ENCODE results near the gene GRIK4.
"Not testable (repeated sequence)": the region's sequence is repeated elsewhere in the genome, so short reads cannot be mapped to it uniquely, and the experiment has no call there.

The GRIK4 gene

DNA sequence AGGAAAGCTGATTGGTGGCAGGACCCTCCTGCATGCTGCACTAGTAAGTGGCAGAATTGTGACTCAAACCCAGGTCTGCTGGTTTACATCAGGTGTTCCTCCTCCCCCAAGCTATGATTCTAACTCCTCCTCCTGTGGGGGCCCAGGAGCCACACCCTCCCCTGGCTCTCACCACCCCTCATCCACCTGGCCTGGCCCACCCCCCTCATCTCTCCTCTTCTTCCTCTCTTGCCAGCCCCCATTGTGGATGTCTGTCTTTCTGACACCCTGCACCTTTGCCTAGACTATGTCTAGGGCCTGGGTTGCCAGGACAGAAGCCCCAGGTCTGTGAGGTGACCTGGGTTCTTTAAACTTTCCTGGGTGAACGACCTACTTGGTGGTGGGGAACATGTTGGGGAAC, 59.9 kb downstream of the GRIK4 start:
- FAIRE-seq (no peak), DNase-seq (ENCODE audit: low spot score) (no peak)

DNA sequence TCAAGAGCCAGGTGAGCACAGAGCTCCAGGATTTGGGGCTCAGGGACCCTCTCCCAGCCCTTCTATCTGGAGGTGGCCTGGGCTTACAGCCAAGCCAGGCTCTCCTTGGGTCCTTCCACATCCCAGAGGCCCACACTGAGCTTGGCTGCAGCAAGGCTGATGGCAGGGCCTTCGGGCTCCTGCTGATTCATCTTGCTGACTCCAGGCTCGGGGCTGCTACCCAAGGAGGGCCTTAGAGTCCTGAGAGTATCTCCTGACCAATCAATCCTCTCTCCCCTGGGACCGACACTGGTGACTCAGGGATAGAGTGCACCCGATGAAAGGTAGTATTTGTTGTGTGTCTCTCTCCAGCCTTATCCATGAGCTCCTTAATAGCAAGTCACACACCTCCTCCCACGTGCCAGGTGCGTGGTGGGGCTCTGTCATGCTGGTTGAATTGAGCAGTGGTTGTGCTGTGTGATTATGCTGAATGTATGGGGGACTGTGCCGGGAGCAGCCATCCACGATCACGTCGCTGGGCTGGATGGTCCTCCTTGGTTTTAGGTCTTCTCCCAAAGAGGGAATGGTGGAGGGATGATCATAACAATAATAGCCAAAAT, 62.3 kb downstream of the GRIK4 start:
- DNase-seq (ENCODE audit: low spot score) (no peak), FAIRE-seq (no peak)

DNA sequence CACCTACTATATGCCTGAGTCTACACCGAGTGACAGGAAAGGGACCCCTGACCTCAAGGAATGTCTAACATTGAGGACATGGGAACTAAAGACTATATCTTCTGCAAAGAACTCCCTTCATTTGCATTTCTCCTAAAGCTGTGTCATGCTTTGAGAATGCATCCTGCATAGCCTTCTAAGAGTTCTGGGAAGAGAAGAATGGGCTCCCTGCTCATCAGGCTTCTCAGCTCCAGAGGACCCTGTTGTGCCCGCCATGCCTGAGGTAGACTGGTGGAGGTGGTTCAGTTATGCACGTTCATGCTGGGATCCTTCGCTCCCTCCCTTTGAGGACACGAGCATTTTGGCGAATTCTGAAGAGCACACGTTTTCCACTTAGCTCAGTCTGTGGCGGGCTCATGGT, 63.3 kb downstream of the GRIK4 start:
- no peak for FAIRE-seq
- no peak for DNase-seq (ENCODE audit: low spot score)

DNA sequence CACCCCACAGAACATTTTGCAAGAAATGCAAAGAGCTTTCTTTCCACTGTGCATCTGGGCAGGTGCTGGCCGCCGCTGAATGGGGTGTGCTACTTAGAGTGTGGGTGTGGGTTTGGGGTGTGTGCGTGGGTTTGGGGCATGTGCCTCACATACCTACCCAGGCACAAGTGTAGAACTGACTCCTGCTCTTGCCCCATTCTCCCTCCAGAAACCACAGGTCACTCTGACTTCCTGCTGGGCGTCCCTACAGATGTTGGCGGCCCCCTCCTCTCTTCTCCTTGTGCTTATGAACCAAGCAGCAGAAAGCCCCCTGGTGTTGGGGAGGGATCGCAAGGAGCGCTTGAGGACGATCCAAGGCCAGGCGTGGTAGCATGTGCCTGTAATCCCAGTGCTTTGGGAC, 63.9 kb downstream of the GRIK4 start:
- DNase-seq (ENCODE audit: low spot score), result no peak
- FAIRE-seq, result no peak

DNA sequence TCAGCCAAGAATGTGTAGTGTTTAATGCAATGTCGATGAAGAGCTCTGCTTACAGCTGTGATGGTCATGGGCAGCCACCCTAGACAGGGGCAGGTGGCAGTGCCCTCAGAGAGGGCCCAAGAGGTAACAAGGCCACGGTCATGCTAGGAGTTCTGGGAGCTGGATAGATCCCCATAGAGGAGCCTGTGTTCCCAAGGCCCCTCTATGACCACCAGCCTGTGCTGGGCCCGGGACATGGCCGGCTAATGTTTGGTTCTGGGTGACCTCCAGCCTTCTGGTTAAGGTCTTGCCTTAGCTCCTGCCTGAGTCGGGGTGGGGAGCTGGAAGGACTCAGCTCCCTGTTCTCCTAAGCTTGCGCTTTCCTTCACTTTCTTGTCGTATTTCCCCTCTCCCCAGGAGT, 65.1 kb downstream of the GRIK4 start:
- DNase-seq (ENCODE audit: low spot score), result no peak
- FAIRE-seq, result no peak

DNA sequence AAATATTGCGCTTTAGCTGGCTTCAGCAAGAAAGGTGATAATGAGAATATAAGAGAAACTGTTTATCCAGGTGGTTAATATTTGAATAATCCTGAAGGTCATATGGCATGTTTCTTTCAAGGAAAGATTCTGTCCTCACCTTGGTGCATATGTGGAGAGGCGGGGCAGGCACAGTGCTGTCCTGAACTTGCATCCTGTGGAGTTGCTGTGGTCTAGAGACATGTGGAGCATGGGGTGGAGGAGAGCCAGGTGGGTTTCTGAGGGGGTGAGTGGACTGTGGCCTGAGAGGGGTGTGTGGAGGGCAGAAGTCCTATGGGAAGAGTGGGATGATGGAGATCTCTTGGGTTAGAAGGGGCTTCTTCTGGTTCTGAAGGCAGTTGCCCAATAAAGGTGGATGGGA, 65.5 kb downstream of the GRIK4 start:
- DNase-seq (ENCODE audit: low spot score) (no peak), FAIRE-seq (no peak)

DNA sequence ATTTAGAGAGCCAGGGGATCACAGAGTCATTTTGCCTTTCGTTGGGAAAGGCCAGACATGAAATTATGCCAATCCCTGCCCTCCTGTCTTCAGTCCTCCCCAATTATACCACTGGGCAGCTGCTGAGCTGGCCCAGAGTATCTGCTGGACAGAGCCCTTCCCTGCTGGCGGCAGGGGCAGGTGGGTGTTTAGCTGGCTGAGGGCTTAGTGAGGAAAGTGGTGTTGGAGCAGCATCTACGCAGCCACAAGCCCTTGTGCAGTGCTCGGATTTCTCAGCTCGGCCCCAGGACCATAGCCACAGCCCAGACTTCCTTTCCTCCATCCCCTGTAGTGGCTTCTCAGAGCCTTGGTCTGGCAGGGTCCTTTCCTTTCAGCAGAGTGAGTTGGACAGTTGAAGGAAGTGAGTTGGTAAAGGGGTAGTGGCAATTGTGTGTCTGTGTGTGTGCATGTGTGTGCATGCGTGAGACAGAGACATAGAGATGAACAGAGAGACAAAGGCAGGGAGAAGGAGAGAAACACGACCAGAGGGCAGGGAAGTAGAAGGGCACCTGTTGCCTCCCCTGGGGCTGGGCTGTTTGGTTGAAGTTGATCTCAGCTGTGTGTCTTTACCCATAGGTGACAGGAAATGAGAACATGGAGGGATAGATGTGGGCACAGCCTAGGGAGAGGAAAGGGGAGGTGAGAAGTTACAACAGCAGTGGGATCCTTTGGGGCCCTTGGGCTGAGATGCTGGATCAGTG, 66.2 kb downstream of the GRIK4 start:
- no peak for FAIRE-seq
- DNase-seq (ENCODE audit: low spot score), result no peak

DNA sequence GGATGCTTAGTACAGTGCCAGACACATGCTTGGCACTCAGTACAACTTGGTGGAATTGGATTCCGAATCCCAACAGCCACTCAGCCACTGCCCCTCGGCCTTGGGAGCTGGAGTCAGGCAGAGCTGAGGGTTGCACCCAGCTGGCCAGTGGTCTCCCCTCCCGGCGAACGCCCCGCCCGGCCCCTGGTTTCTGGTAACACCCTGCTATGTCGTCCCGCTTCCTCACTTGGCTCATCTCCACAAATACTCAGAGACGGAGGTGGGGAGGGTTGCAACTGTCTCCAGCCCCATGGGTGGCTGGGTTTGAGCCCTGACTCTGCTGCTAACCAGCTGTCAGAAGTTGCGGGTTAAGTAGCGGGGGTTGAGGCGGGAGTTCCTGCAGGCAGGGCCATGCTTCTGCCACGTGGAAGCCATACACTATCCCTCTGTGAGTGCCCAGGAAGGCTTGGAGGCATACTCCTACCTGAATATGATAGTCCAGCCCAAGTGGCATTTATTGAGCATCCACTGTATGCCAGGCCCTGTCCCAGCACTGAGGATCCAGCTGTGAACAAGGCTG, 67.1 kb downstream of the GRIK4 start:
- FAIRE-seq (no peak), DNase-seq (ENCODE audit: low spot score) (no peak)

DNA sequence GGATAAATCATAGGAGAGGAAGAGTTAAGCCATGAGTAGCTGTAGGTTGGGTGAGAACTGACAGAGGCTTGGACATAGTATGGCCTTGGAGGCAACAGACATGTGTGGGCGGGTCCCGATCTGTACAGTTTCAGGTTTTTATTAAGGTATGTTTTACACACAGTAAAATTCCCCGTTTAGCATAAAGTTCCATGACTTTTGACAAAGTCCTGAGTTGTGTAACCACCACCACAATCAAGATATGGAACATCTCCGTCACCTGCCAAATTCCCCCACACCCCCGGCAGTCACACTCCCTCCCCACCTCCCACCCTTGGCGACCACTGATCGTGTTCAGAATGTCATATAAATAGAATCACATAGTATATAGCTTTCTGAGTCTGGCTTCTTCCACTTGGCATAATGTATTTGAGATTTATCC, 68.1 kb downstream of the GRIK4 start:
- FAIRE-seq (no peak), DNase-seq (ENCODE audit: low spot score) (no peak)

DNA sequence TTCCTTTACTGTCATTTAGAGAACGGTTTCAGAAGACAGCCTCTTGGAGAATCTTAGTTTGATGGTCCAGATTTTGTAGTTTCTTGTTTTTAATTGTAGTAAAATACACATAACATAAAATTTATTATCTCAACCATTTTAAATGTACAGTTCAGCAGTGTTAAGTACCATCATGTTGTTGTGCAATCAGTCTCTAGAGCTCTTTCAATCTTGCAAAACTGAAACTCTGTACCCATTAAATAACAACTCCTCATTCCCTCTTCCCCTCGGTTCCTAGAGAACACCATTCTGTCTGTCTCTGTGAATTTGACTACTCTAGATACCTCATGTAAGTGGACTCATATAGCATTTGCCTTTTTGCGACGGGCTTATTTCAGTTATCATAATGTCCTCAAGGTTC, 69.8 kb downstream of the GRIK4 start:
- FAIRE-seq (no peak), DNase-seq (ENCODE audit: low spot score) (no peak)

DNA sequence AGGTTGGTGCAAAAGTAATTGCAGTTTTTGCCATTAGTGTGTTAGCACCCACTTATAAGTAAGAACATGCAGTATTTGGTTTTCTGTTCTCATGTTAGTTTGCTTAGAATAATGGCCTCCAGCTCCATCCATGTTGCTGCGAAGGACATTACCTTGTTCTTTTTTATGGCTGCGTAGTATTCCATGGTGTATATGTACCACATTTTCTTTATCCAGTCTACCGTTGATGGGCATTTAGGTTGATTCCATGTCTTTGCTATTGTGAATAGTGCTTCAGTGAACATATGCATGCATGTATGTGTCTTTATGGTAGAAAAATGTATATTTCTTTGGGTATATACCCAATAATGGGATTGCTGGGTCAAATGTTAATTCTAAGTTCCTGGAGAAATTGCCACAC, 71.0 kb downstream of the GRIK4 start:
- not testable (repeated sequence) for FAIRE-seq; DNase-seq (ENCODE audit: low spot score)

DNA sequence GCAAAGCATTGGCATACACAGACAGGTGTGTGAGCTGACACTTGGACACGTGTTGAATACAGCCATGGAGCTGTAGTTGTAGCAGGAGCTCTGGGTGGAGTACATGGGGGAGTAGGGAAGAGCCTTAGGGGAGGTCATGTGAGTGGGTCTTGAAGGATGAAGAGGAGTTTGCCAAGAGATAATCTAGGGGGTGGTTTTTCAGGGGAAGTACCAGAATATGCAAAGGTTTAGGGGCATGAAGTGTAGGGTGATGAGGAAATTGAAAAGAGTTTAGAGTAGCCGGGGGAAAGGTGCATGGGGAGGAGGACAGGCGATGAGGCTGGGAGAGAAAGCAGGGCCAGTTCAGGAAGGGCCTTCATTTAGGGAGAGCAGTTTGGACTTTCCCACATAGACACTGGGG, 74.5 kb downstream of the GRIK4 start:
- DNase-seq (ENCODE audit: low spot score), result no peak

DNA sequence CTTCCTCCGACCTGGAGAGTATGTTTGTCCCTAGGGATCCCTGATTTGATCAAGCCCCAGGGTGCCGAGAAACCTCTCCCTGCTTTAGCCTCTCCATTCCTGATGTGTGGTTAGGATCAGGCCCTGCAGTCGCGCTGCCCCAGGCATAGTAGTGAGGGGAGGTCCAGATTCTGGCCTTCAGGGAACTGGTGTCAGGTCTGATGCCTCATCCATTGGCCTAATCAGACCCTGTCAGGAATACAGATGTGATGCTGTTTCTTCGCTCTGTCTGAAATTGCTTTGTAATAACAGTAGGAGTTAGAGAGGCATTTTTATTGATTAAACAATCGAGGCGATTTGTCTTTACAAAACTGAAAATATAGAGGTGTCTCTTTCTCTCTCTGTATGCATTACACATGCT, 75.2 kb downstream of the GRIK4 start:
- DNase-seq (ENCODE audit: low spot score), result no peak
- FAIRE-seq, result no peak

More for the DNA sequence above, 74.5 kb downstream of the GRIK4 start:
- FAIRE-seq, result no peak

DNA sequence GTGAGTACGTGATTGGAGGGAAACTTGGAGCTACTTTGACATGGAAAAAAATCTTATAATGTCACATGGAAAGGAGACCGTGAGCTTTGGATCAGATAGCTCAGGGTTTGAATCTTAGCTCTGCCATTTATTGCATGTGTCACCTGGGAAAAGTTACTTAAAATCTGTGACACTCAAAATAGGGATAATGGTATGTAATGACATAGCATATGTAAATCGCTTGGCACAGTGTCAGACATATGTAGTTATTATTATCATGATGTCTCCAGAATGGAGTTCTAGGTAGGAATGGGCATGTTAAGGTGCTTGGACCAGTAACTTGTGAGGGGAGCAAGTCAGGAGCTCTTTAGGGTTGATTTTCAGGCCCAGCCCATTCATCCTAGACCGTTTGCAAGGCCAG, 75.8 kb downstream of the GRIK4 start:
- FAIRE-seq, result no peak

DNA sequence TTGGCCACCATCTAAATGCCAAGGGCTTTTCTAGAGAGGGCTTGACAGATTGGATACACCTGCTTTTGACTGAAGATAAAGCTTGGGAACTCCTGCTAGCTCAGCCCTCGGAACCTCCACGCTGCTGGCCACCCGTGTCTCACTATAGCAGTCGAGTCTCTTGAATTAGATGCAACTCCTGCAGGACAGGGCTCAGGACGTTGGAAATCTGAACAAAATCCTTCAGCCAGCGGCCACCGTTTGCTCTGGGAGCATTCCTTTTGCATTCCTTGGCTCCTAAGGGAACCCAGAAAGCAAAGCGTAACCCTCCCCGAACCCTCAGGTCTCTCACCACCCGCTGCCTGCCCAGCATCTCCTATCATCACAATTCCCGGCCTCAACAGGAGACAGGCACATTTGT, 77.8 kb downstream of the GRIK4 start:
- FAIRE-seq (no peak), DNase-seq (ENCODE audit: low spot score) (no peak)

More for the DNA sequence above, 75.8 kb downstream of the GRIK4 start:
- DNase-seq (ENCODE audit: low spot score), result no peak

DNA sequence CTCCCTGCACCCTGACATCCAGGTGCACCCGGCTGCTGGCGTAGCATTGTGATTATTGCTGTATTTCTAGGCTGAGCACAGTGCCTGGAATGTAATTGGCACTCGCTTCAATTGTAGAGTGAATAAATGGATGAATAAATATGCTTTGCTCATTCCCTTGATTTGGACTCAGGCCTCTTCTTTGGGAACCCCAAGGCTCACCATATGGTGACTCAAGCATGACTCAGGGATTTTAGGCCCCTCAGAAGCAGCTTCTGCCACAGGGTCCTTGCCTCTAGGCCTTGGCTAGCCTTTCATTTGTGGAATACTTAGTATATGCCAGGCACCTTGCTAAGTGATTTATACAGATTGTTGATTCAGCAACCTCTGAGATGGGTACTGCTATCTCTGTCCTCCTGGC, 78.9 kb downstream of the GRIK4 start:
- FAIRE-seq (no peak), DNase-seq (ENCODE audit: low spot score) (no peak)

DNA sequence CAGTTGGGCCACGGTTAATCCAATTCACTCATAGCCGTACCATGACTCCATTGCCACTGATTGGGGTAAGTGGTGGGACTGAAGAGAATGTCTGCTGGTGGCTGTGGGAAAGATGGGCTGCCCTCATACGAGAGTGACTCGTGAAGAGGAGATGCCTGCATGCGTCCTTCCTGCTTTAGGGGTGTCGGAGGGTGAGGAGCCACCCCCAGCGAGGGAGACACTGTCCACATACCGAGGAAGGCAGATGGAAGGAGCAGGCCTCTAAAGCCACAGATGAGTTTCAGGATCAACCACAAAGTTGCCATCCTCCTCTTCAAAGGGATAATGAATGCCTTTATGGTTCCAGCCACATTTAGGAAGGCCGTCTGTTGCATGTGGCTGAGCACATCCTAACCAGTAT, 83.2 kb downstream of the GRIK4 start:
- no peak for FAIRE-seq
- DNase-seq (ENCODE audit: low spot score), result no peak

DNA sequence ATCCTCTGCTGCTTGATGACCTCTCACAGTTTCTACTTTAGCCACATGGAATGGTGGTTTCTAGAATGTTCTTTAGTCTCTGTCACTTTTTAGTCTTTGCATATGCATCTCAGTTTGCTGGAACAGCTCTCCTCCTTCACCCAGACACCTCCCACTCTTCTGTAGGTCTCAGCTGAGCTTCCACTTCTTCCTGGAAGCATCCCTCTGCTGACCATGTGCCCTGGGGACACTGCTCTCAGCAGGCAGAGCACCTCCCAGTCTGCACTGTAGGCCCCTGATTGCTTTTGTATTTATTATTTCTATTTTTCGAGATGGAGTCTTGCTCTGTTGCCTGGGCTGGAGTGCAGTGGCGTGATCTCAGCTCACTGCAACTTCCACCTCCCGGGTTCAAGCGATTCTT, 84.0 kb downstream of the GRIK4 start:
- FAIRE-seq (no peak), DNase-seq (ENCODE audit: low spot score) (no peak)

DNA sequence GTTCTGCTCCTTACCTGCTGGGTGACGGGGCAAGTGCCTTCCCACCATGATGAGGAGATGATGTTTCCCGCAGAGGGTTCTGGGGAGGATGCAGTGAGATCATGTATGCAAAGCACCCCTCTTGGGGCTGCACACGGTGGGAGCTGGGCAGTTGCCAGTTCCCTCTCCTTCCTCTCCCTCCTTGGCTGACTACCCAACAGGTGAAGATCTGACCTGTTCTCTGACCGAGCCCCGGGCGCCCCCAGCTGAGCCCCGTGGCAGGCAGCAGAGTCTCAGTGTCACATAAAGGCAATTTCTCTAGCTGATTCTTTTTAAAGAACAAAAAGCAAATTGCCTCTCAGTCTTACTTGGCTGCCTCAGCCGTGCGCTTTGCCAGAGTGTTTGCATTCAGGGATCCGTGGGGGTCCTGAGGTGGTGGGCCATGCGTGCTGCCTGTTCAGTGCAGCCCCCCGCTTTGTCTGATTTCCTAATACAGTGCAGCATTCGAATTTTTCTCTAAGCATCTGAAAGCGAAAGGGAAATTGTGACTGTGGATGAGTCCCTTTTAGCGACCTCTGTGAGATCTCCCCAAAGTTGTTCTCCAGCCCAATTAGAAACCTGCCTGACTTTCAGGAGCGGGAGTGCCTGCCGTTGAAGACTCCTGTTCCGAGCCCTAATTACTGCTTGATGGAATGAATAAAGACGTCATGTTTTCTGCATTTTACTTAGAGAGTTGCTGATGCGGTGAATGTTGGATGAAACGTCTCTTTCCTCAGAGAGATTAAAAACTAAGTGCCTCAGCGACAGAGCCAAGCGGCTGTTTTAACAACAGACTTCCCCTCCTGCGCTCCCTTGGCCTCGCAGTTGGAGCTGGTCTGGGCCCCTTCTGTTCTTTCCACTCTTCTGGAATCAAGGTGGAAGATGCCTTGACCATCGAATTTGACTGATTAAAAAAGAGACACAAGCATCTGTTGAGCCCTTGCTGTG, 86.0 kb downstream of the GRIK4 start:
- no peak for DNase-seq (ENCODE audit: low spot score)
- no peak for FAIRE-seq

DNA sequence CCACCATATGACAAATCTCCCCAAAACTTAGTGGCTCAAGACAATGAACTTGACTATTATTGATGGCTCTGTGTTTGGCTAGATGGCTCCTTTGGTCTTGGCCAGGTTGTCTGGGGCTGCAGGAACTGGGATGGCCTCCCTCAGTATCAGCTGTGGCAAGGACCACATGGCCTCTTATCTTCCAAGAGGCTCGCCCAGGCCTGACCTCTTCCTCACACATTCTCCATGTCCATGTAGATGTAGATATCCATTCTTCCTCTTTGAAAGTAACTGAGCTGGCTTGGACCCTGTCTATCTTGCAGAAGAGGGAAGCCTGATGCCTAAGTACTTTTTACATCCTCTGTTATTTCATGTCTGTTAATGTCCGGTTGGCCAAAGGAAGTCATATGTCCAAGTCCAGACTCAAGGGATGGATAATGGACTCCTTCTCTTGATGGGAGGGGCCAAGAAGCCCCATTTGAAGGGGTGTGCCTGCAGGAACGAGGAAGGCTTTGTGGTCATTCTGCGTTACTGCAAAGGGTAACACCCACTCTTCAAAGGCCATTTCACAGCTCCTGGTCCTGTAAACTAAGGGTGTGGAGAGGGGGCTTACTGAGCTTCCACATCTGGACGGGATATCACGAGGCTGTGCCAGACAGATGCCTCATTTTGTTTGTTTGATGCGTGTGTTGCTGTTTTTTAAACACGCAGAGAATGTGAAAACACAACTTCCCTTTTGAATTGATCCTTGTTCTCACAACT, 87.1 kb downstream of the GRIK4 start:
- FAIRE-seq, result no peak
- no peak for DNase-seq (ENCODE audit: low spot score)

DNA sequence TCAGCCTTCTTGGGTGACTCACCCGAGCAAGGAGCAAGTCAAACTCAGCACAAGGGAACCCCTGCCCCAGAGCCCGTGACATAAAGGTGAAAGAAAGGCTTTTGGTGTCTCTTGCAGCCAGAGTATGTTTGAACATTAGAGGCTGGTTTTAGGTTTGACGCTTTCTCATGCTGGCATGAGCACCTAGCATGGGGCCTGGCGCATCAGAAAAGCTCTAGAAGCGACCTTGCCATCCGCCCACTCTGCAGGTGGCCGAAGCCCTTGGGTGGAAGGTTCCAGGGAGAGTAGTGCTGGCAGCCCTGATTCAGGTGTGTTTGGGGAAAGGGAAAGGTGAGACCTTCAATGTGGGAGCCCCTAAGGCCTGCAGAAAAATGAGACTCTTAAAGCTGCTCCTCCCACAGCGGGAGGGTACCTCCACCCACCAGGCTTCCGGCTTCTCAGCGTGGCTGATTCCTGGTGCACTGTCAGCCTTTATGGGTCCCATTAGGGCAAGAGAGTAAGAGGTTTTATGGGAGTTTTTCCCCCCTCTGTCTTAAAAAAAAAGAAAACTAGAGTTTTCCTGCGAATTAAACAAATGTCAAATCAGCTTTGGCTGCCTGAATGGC, 88.4 kb downstream of the GRIK4 start:
- no peak for DNase-seq (ENCODE audit: low spot score)
- FAIRE-seq, result no peak
